HG02885 (cell line): ENCODE measurements around the gene CALCR.
"Not testable (repeated sequence)": the region's sequence is repeated elsewhere in the genome, so short reads cannot be mapped to it uniquely, and the experiment has no call there.

Experiments used
- ATAC-seq: cut with Tn5 transposase; IDR thresholded peaks from one replicate; pipeline ENCODE4 v1.9.1; 2021; ENCODE audit warnings: mild to moderate bottlenecking; ENCODE audit not compliant: unreplicated experiment, poor library complexity

The CALCR gene

GRCh38 chr7:93574646-93575554 lies at the start of gene CALCR:
Gene CALCR, minus strand, starts transcription at chr7:93574724. Its CDS starts 87,743 bp downstream, at chr7:93486981.
- no peak for ATAC-seq

- no peak for ATAC-seq
These were observed 49.3 kb upstream of the CALCR start for GRCh38 chr7:93623816-93624215.

- ATAC-seq: no peak
These were observed 47.8 kb upstream of the CALCR start for GRCh38 chr7:93622036-93623033.

GRCh38 chr7:93620864-93621263 lies 46.3 kb upstream of the CALCR start:
- ATAC-seq: no peak

GRCh38 chr7:93620057-93620456 lies 45.5 kb upstream of the CALCR start:
- ATAC-seq: no peak

GRCh38 chr7:93601363-93601762 lies 26.8 kb upstream of the CALCR start:
- ATAC-seq: no peak

- ATAC-seq: no peak
These were observed 19.7 kb upstream of the CALCR start for GRCh38 chr7:93594250-93594649.

GRCh38 chr7:93592588-93593266 lies 18.2 kb upstream of the CALCR start:
- no peak for ATAC-seq

GRCh38 chr7:93591224-93592050 lies 16.9 kb upstream of the CALCR start:
- not testable (repeated sequence) for ATAC-seq

- not testable (repeated sequence) for ATAC-seq
These were observed 11.9 kb upstream of the CALCR start for GRCh38 chr7:93586479-93586865.

- not testable (repeated sequence) for ATAC-seq
These were observed 11.4 kb upstream of the CALCR start for GRCh38 chr7:93585694-93586478.

GRCh38 chr7:93579431-93579830 lies 4.9 kb upstream of the CALCR start:
- ATAC-seq: no peak

- ATAC-seq: no peak
These were observed 4.2 kb upstream of the CALCR start for GRCh38 chr7:93578762-93579161.

- no peak for ATAC-seq
These were observed 1.3 kb upstream of the CALCR start for GRCh38 chr7:93575555-93576399.

- ATAC-seq: no peak
These were observed 267 bp downstream of the CALCR start for GRCh38 chr7:93574269-93574645.

- no peak for ATAC-seq
These were observed 5.3 kb downstream of the CALCR start for GRCh38 chr7:93569189-93569588.

GRCh38 chr7:93566876-93567275 lies 7.6 kb downstream of the CALCR start:
- no peak for ATAC-seq

- no peak for ATAC-seq
These were observed 10.9 kb downstream of the CALCR start for GRCh38 chr7:93563584-93563983.
